Liver (tissue), 9 donors: Measurements from ENCODE around the gene SYNJ2. TPM values are rescaled to one million over a fixed set of nuclear protein-coding genes. Genes with fewer than 3 reads are reported as not detected.

Source experiments
- DNase-seq: peaks from one replicate; pipeline ENCODE4 v3.0.0-alpha.2; 2017; ENCODE audit warnings: low spot score
- H3K27ac ChIP-seq, 2 donors: one replicate each; pipeline ENCODE4 v1.7.0; 2013; ENCODE audit warnings: inconsistent platforms in 2 of 2, low read length in 2 of 2, control low read depth in 1 of 2, low read depth in 1 of 2, mild to moderate bottlenecking in 1 of 2
- H3K27me3 ChIP-seq, 4 donors: one replicate each; pipeline versions ENCODE4 v1.6.1 to v1.7.0; 2013; ENCODE audit warnings: low read length in 3 of 4, inconsistent platforms in 1 of 4, mild to moderate bottlenecking in 1 of 4, moderate library complexity in 1 of 4; ENCODE audit not compliant: control insufficient read depth in 4 of 4, insufficient read depth in 4 of 4
- H3K36me3 ChIP-seq, 4 donors: one replicate each; pipeline versions ENCODE4 v1.6.1 to v1.7.0; 2013; ENCODE audit warnings: low read length in 3 of 4, mild to moderate bottlenecking in 3 of 4, low read depth in 1 of 4, moderate library complexity in 1 of 4; ENCODE audit not compliant: control insufficient read depth in 4 of 4, insufficient read depth in 3 of 4
- H3K4me1 ChIP-seq, 4 donors: one replicate each; pipeline versions ENCODE4 v1.6.1 to v1.7.0; 2013; ENCODE audit warnings: low read length in 3 of 4, mild to moderate bottlenecking in 3 of 4, moderate library complexity in 1 of 4; ENCODE audit not compliant: control insufficient read depth in 4 of 4, insufficient read depth in 4 of 4
- H3K4me3 ChIP-seq, 3 donors: one replicate each; pipeline versions ENCODE4 v1.6.1 to v1.7.0; 2013; ENCODE audit warnings: low read length in 3 of 3, control low read depth in 1 of 3, low read depth in 1 of 3, mild to moderate bottlenecking in 1 of 3
- H3K9ac ChIP-seq, 2 donors: one replicate each; pipeline ENCODE4 v1.7.0; 2013; ENCODE audit warnings: low read length in 2 of 2, mild to moderate bottlenecking in 2 of 2, moderate library complexity in 2 of 2, control low read depth in 1 of 2, low read depth in 1 of 2
- H3K9me3 ChIP-seq, 4 donors: one replicate each; pipeline versions ENCODE4 v1.6.1 to v1.7.0; 2013; ENCODE audit warnings: low read length in 3 of 4; ENCODE audit not compliant: control insufficient read depth in 4 of 4
- ATF3 ChIP-seq: IDR thresholded peaks from 2 replicates; pipeline ENCODE4 v1.6.1; 2016; ENCODE audit warnings: antibody characterized with exemption
- CTCF ChIP-seq: fragments of 150-350 bp; IDR thresholded peaks from 2 replicates; pipeline ENCODE4 v1.5.1; 2017; ENCODE audit warnings: improper control_type of control experiment, low read depth, low read length; ENCODE audit not compliant: missing input control
- EGR1 ChIP-seq, 2 donors: IDR thresholded peaks; 2 replicates each; pipeline ENCODE4 v1.6.1; 2016 to 2018; ENCODE audit warnings: antibody characterized with exemption in 2 of 2, low read depth in 2 of 2
- FOXA1 ChIP-seq: IDR thresholded peaks from 2 replicates; pipeline ENCODE4 v1.6.1; 2016; ENCODE audit warnings: antibody characterized with exemption
- FOXA2 ChIP-seq: IDR thresholded peaks from 2 replicates; pipeline ENCODE4 v1.6.1; 2016; ENCODE audit warnings: antibody characterized with exemption
- GABPA ChIP-seq, 2 donors: IDR thresholded peaks in 1 of 2; conservative IDR thresholded peaks in 1 of 2; 2 replicates each; pipeline ENCODE4 v1.6.1; 2016; ENCODE audit warnings: antibody characterized with exemption in 2 of 2, mild to moderate bottlenecking in 1 of 2, moderate library complexity in 1 of 2
- HNF4A ChIP-seq, 2 donors: conservative IDR thresholded peaks; 2 replicates each; pipeline ENCODE4 v1.6.1; 2016; ENCODE audit warnings: antibody characterized with exemption in 2 of 2, mild to moderate bottlenecking in 2 of 2
- HNF4G ChIP-seq: IDR thresholded peaks from 2 replicates; pipeline ENCODE4 v1.6.1; 2016; ENCODE audit warnings: antibody characterized with exemption
- JUND ChIP-seq, 2 donors: IDR thresholded peaks; 2 replicates each; pipeline ENCODE4 v1.6.1; 2016; ENCODE audit warnings: antibody characterized with exemption in 2 of 2
- MAX ChIP-seq: IDR thresholded peaks from 2 replicates; pipeline ENCODE4 v1.6.1; 2016; ENCODE audit warnings: antibody characterized with exemption
- NR2F2 ChIP-seq: IDR thresholded peaks from 2 replicates; pipeline ENCODE4 v1.6.1; 2016; ENCODE audit warnings: antibody characterized with exemption
- RAD21 ChIP-seq, 2 donors: IDR thresholded peaks; 2 replicates each; pipeline ENCODE4 v1.6.1; 2016; ENCODE audit warnings: antibody characterized with exemption in 2 of 2, mild to moderate bottlenecking in 2 of 2
- REST ChIP-seq: IDR thresholded peaks from 2 replicates; pipeline ENCODE4 v1.6.1; 2016; ENCODE audit warnings: antibody characterized with exemption, mild to moderate bottlenecking
- RXRA ChIP-seq, 2 donors: IDR thresholded peaks; 2 replicates each; pipeline ENCODE4 v1.6.1; 2017 to 2018; ENCODE audit warnings: antibody characterized with exemption in 2 of 2, mild to moderate bottlenecking in 1 of 2
- SP1 ChIP-seq: IDR thresholded peaks from 2 replicates; pipeline ENCODE4 v1.6.1; 2018; ENCODE audit warnings: antibody characterized with exemption, mild to moderate bottlenecking
- TAF1 ChIP-seq: conservative IDR thresholded peaks from 2 replicates; pipeline ENCODE4 v1.6.1; 2016; ENCODE audit warnings: antibody characterized with exemption, mild to moderate bottlenecking
- YY1 ChIP-seq: IDR thresholded peaks from 2 replicates; pipeline ENCODE4 v1.6.1; 2016; ENCODE audit warnings: antibody characterized with exemption, mild to moderate bottlenecking
- ZBTB33 ChIP-seq: IDR thresholded peaks from 2 replicates; pipeline ENCODE4 v1.6.1; 2016; ENCODE audit warnings: antibody characterized with exemption
- WGBS: extraction: QIAGEN DNeasy Blood & Tissue Kit; methylation state at CpG from one replicate; pipeline ENCODE4 v1.1.7; 2013; 5-methylcytosine and 5-hydroxymethylcytosine counted together
- polyA plus RNA-seq, 2 donors: library from polyadenylated mRNA; stranded (reverse) in 1 of 2; unstranded in 1 of 2; fragments of 200-250 nt in 1 of 2; fragments of >200 nt in 1 of 2; fragmentation: Nextera tagmentation in 1 of 2; extraction: Ambion mirVana in 1 of 2; gene quantifications; one replicate each; pipeline versions ENCODE4 v1.2.1 to v1.2.3, GENCODE V29; 2013 to 2015
- total RNA-seq, 2 donors: library from RNA; depleted of rRNA; stranded (reverse); fragments of >200 nt; gene quantifications; one replicate each; pipeline ENCODE4 v1.2.3, GENCODE V29; 2014
- donor health status: healthy.
- donor health status: healthy.
- donor health status: healthy.
- donor health status: healthy.
- donor health status: healthy.

Gene SYNJ2
- total and polyA plus RNA-seq, 4 donors: 2.4 to 8.9 (median 3.2) TPM

- TF ChIP-seq HNF4G: no peak
- TF ChIP-seq FOXA1: no peak
- no peak for TF ChIP-seq TAF1
- no peak for TF ChIP-seq RAD21 (IDR thresholded peaks at IDR 0.05)
- no peak for TF ChIP-seq GABPA (IDR thresholded peaks at IDR 0.05 in 1 of 2, conservative IDR thresholded peaks at IDR 0.05 in 1 of 2)
- TF ChIP-seq ATF3: no peak
- Histone ChIP-seq H3K4me3 (no peak overlapping the region), H3K9me3 (no peaks in the 10 kb centered on the region), H3K9ac (no peak overlapping the region), H3K4me1 (no peaks in the 10 kb centered on the region), H3K27me3 (no peaks in the 10 kb centered on the region), H3K36me3 (peaks cover 2 to 32% (median 8%) of the 10 kb centered on the region in 4 donors), H3K27ac (no peak overlapping the region)
- DNase-seq: no peak
- 92% methylated on average over 34 of the region's 34 CpGs for WGBS
Measured at GRCh38 chr6:158071121-158072082, 89.7 kb downstream of the SYNJ2 start.

- no peak overlapping the region for H3K4me3 ChIP-seq
- WGBS: 24% methylated on average over 16 of the region's 16 CpGs
- DNase-seq: peak; percentile 69
- TF ChIP-seq FOXA2: no peak
- no peak for TF ChIP-seq YY1
- TF ChIP-seq MAX: no peak
- no peak for TF ChIP-seq SP1
- no peak for TF ChIP-seq GABPA (IDR thresholded peaks at IDR 0.05 in 1 of 2, conservative IDR thresholded peaks at IDR 0.05 in 1 of 2)
- TF ChIP-seq HNF4A (conservative IDR thresholded peaks at IDR 0.05): no peak
- no peak for TF ChIP-seq EGR1 (IDR thresholded peaks at IDR 0.05; ENCODE audit: low read depth in 2 of 2)
- TF ChIP-seq FOXA1: no peak
- TF ChIP-seq ATF3: no peak
- no peak for TF ChIP-seq JUND (IDR thresholded peaks at IDR 0.05)
- TF ChIP-seq RAD21 (IDR thresholded peaks at IDR 0.05): peak; percentile 98 to 99
- no peak for TF ChIP-seq HNF4G
- TF ChIP-seq ZBTB33: no peak
- peak; percentile 85 for TF ChIP-seq CTCF
- peak in 1 of 2 donors; percentile 25 for TF ChIP-seq RXRA (IDR thresholded peaks at IDR 0.05)
- TF ChIP-seq NR2F2: no peak
- no peak for TF ChIP-seq REST
- TF ChIP-seq TAF1: no peak
- no peaks in the 10 kb centered on the region for H3K4me1 ChIP-seq
- H3K27me3 ChIP-seq: no peaks in the 10 kb centered on the region
- H3K9ac ChIP-seq: no peak overlapping the region
- no peak overlapping the region for H3K27ac ChIP-seq
- H3K9me3 ChIP-seq: no peaks in the 10 kb centered on the region
- peaks cover 2 to 30% (median 9%) of the 10 kb centered on the region in 4 donors for H3K36me3 ChIP-seq
Measured at GRCh38 chr6:158072083-158072721, 90.5 kb downstream of the SYNJ2 start.
